GM23248 (cell line): ENCODE results near the gene MRPL58.

ENCODE experiments used
- EZH2 ChIP-seq: fragments of 200-600 bp; sonication (generic); IDR thresholded peaks from 2 replicates; pipeline ENCODE4 v1.6.1; 2018; ENCODE audit warnings: antibody characterized with exemption, mild to moderate bottlenecking; ENCODE audit not compliant: insufficient read depth, poor library complexity, severe bottlenecking
- EZH2phosphoT487 ChIP-seq: fragments of 200-600 bp; sonication (generic); IDR thresholded peaks from 2 replicates; pipeline ENCODE4 v1.6.1; 2018; ENCODE audit warnings: antibody characterized with exemption, moderate library complexity, mild to moderate bottlenecking, low read depth; ENCODE audit not compliant: insufficient read depth

DNA sequence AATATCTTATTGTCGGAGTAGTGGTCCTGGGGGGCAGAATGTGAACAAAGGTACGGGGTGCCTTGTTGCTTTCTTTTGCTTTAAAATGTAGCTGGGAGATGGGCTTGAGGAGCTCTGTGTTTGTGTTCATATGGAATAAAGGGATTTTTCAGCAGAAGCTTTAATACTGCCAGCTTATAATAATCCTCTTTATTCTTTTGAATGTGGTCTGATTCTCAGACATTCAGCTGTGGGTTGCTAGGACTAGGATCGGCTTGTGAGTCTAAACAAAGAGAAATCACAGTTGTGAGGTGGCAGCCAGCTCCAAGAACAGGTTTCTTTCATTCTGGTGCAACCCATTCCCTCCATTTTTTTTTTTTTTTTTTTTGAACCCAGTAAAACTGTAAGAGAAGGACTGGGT, 7.2 kb downstream of the MRPL58 start:
- no peak for TF ChIP-seq EZH2phosphoT487
- no peak for TF ChIP-seq EZH2
